Activated naive CD8-positive, alpha-beta T cell (primary cell): ENCODE measurements around the gene RAD23B.

Experiments
- H3K27ac Mint-ChIP-seq: one replicate; pipeline ENCODE4 v1.8.0; 2021; ENCODE audit warnings: mixed read lengths
- H3K27me3 Mint-ChIP-seq: one replicate; pipeline ENCODE4 v1.8.0; 2021; ENCODE audit warnings: mixed read lengths
- H3K36me3 Mint-ChIP-seq: one replicate; pipeline ENCODE4 v1.8.0; 2021; ENCODE audit warnings: mixed read lengths
- H3K4me1 Mint-ChIP-seq: one replicate; pipeline ENCODE4 v1.8.0; 2021; ENCODE audit warnings: low read depth, mixed read lengths
- H3K4me3 Mint-ChIP-seq: one replicate; pipeline ENCODE4 v1.8.0; 2021; ENCODE audit warnings: mild to moderate bottlenecking, mixed read lengths
- H3K9me3 Mint-ChIP-seq: one replicate; pipeline ENCODE4 v1.8.0; 2021; ENCODE audit warnings: low read depth, mixed read lengths

RAD23B gene

GRCh38 chr9:107330420-107330819 lies 47.3 kb downstream of the RAD23B start:
- no peaks in the 10 kb centered on the region for H3K27me3 Mint-ChIP-seq
- H3K4me3 Mint-ChIP-seq: no peak overlapping the region
- no peaks in the 10 kb centered on the region for H3K9me3 Mint-ChIP-seq
- peaks cover 9% of the 10 kb centered on the region for H3K4me1 Mint-ChIP-seq
- H3K36me3 Mint-ChIP-seq: peaks cover 29% of the 10 kb centered on the region
- H3K27ac Mint-ChIP-seq: no peak overlapping the region

GRCh38 chr9:107332883-107333282 lies 49.8 kb downstream of the RAD23B start:
- Mint-ChIP-seq H3K9me3 (no peaks in the 10 kb centered on the region), H3K36me3 (peaks cover 19% of the 10 kb centered on the region), H3K4me1 (peaks cover under 1% of the 10 kb centered on the region), H3K27me3 (no peaks in the 10 kb centered on the region), H3K27ac (no peak overlapping the region), H3K4me3 (no peak overlapping the region)

GRCh38 chr9:107333363-107333762 lies 50.3 kb downstream of the RAD23B start:
- Mint-ChIP-seq H3K9me3 (no peaks in the 10 kb centered on the region), H3K4me1 (no peaks in the 10 kb centered on the region), H3K36me3 (peaks cover 16% of the 10 kb centered on the region), H3K27me3 (no peaks in the 10 kb centered on the region), H3K27ac (no peak overlapping the region), H3K4me3 (no peak overlapping the region)

GRCh38 chr9:107334103-107334776 lies 51.2 kb downstream of the RAD23B start:
- H3K27me3 Mint-ChIP-seq: no peaks in the 10 kb centered on the region
- no peaks in the 10 kb centered on the region for H3K9me3 Mint-ChIP-seq
- peaks cover 16% of the 10 kb centered on the region for H3K36me3 Mint-ChIP-seq
- H3K4me3 Mint-ChIP-seq: no peak overlapping the region
- peak overlapping the region; percentile 16 for H3K27ac Mint-ChIP-seq
- no peaks in the 10 kb centered on the region for H3K4me1 Mint-ChIP-seq

GRCh38 chr9:107335331-107335730 lies 52.3 kb downstream of the RAD23B start:
- Mint-ChIP-seq H3K27ac (peak overlapping the region; percentile 43), H3K4me1 (no peaks in the 10 kb centered on the region), H3K27me3 (no peaks in the 10 kb centered on the region), H3K4me3 (no peak overlapping the region), H3K36me3 (peaks cover 16% of the 10 kb centered on the region), H3K9me3 (no peaks in the 10 kb centered on the region)

- Mint-ChIP-seq H3K4me3 (no peak overlapping the region), H3K9me3 (no peaks in the 10 kb centered on the region), H3K27me3 (no peaks in the 10 kb centered on the region), H3K27ac (peak overlapping the region; percentile 54), H3K4me1 (peaks cover 4% of the 10 kb centered on the region), H3K36me3 (peaks cover 16% of the 10 kb centered on the region)
Measured at GRCh38 chr9:107336718-107337360, 53.8 kb downstream of the RAD23B start.

GRCh38 chr9:107337676-107338590 lies 54.9 kb downstream of the RAD23B start:
- Mint-ChIP-seq H3K36me3 (peaks cover 10% of the 10 kb centered on the region), H3K27ac (peak overlapping the region; percentile 50), H3K9me3 (no peaks in the 10 kb centered on the region), H3K4me1 (peaks cover 4% of the 10 kb centered on the region), H3K27me3 (no peaks in the 10 kb centered on the region), H3K4me3 (no peak overlapping the region)

- Mint-ChIP-seq H3K27me3 (no peaks in the 10 kb centered on the region), H3K9me3 (no peaks in the 10 kb centered on the region), H3K27ac (no peak overlapping the region), H3K36me3 (no peaks in the 10 kb centered on the region), H3K4me3 (no peak overlapping the region), H3K4me1 (peaks cover 4% of the 10 kb centered on the region)
Measured at GRCh38 chr9:107338911-107339659, 56.0 kb downstream of the RAD23B start.

GRCh38 chr9:107340920-107341632 lies 58.0 kb downstream of the RAD23B start:
- peak overlapping the region; percentile 36 for H3K27ac Mint-ChIP-seq
- H3K9me3 Mint-ChIP-seq: no peaks in the 10 kb centered on the region
- H3K4me1 Mint-ChIP-seq: peaks cover 10% of the 10 kb centered on the region
- no peak overlapping the region for H3K4me3 Mint-ChIP-seq
- H3K27me3 Mint-ChIP-seq: no peaks in the 10 kb centered on the region
- H3K36me3 Mint-ChIP-seq: no peaks in the 10 kb centered on the region

GRCh38 chr9:107342476-107343161 lies 59.5 kb downstream of the RAD23B start:
- Mint-ChIP-seq H3K36me3 (no peaks in the 10 kb centered on the region), H3K27ac (no peak overlapping the region), H3K4me3 (no peak overlapping the region), H3K4me1 (peaks cover 10% of the 10 kb centered on the region), H3K27me3 (no peaks in the 10 kb centered on the region), H3K9me3 (no peaks in the 10 kb centered on the region)

GRCh38 chr9:107345327-107345726 lies 62.2 kb downstream of the RAD23B start:
- no peak overlapping the region for H3K27ac Mint-ChIP-seq
- no peaks in the 10 kb centered on the region for H3K9me3 Mint-ChIP-seq
- H3K4me1 Mint-ChIP-seq: peaks cover 10% of the 10 kb centered on the region
- H3K36me3 Mint-ChIP-seq: no peaks in the 10 kb centered on the region
- H3K4me3 Mint-ChIP-seq: no peak overlapping the region
- no peaks in the 10 kb centered on the region for H3K27me3 Mint-ChIP-seq

- Mint-ChIP-seq H3K4me1 (peaks cover 6% of the 10 kb centered on the region), H3K9me3 (peaks cover 4% of the 10 kb centered on the region), H3K36me3 (no peaks in the 10 kb centered on the region), H3K4me3 (no peak overlapping the region), H3K27ac (no peak overlapping the region), H3K27me3 (peaks cover 9% of the 10 kb centered on the region)
Measured at GRCh38 chr9:107348836-107349235, 65.8 kb downstream of the RAD23B start.

- Mint-ChIP-seq H3K4me1 (peaks cover 3% of the 10 kb centered on the region), H3K4me3 (no peak overlapping the region), H3K9me3 (peaks cover 4% of the 10 kb centered on the region), H3K27ac (no peak overlapping the region), H3K36me3 (no peaks in the 10 kb centered on the region), H3K27me3 (peaks cover 9% of the 10 kb centered on the region)
Measured at GRCh38 chr9:107350443-107350842, 67.4 kb downstream of the RAD23B start.
